HCT116 (cell line): ENCODE measurements around the gene ATRAID. TPM values are rescaled to one million over a fixed set of nuclear protein-coding genes. Genes with fewer than 3 reads are reported as not detected.

Experiments
- ATAC-seq: fragments of 200-7000 bp; cut with Tn5 transposase; 2 replicates; pipeline ENCODE4 v1.9.1; 2020; ENCODE audit warnings: mild to moderate bottlenecking, moderate library complexity
- BruUV-seq: library from RNA; stranded (reverse); fragments of 400-500 nt; replicated peaks from 2 replicates; lab custom pipeline; 2021; lab: Mats Ljungman, UMichigan
- CTCF ChIA-PET: fragments of 300-600 bp; sonication (Branson Sonifier 250); formaldehyde crosslinking; loops from one replicate; lab custom pipeline; 2021; ENCODE audit warnings: antibody characterized with exemption; lab: Charles Lee
- POLR2A ChIA-PET: fragments of 300-600, 350-600 bp; sonication (Branson Sonifier 250); formaldehyde crosslinking; loops from one replicate; lab custom pipeline; 2021; ENCODE audit warnings: antibody characterized with exemption; lab: Charles Lee
- RAD21 ChIA-PET, 2 experiments: fragments of 300-600 bp; sonication (Branson Sonifier 250); formaldehyde crosslinking; loops; one replicate each; lab custom pipeline; 2023; ENCODE audit warnings: low total read pairs in 2 of 2; ENCODE audit not compliant: uncharacterized antibody in 2 of 2, unreplicated experiment in 2 of 2, low non-redundant PET in 1 of 2; lab: Charles Lee
- DNase-seq: peaks from one replicate; pipeline ENCODE4 v3.0.0-alpha.2; 2010; ENCODE audit warnings: low read depth, low spot score
- H2AFZ ChIP-seq: fragments of 200-600 bp; shearing (Covaris generic), sonication (generic); 2 replicates; pipeline ENCODE4 v1.6.1; 2017; ENCODE audit warnings: low read depth, mixed run types, mixed read lengths, antibody characterized with exemption, low read length; ENCODE audit not compliant: poor library complexity, severe bottlenecking
- H3K27ac ChIP-seq: 2 replicates; pipeline ENCODE4 v1.5.1; 2012; ENCODE audit warnings: low read depth, low read length
- H3K27me3 ChIP-seq: fragments of 200-600 bp; sonication (generic); 2 replicates; pipeline ENCODE4 v1.6.1; 2016; ENCODE audit warnings: mixed run types, low read length, mixed read lengths; ENCODE audit not compliant: insufficient read depth
- H3K36me3 ChIP-seq, 2 experiments: fragments of 200-500 bp in 1 of 2; fragments of 200-600 bp in 1 of 2; sonication (Bioruptor generic) in 1 of 2; sonication (generic) in 1 of 2; 2 replicates each; pipeline versions ENCODE4 v1.5.1 to v1.6.1; 2014 to 2016; ENCODE audit warnings: low read length in 2 of 2, inconsistent platforms in 1 of 2, mixed read lengths in 1 of 2, mixed run types in 1 of 2; ENCODE audit not compliant: insufficient read depth in 2 of 2, control insufficient read depth in 1 of 2
- H3K4me1 ChIP-seq, 2 experiments: fragments of 200-600 bp in 1 of 2; sonication (generic) in 1 of 2; 2 replicates each; pipeline versions ENCODE4 v1.5.1 to v1.6.1; 2012 to 2017; ENCODE audit warnings: low read length in 2 of 2, inconsistent platforms in 1 of 2, mild to moderate bottlenecking in 1 of 2, mixed read lengths in 1 of 2, mixed run types in 1 of 2, moderate library complexity in 1 of 2; ENCODE audit not compliant: insufficient read depth in 2 of 2, control insufficient read depth in 1 of 2
- H3K4me2 ChIP-seq: fragments of 200-600 bp; sonication (generic); 2 replicates; pipeline ENCODE4 v1.6.1; 2017; ENCODE audit warnings: mixed run types, low read length, mixed read lengths
- H3K4me3 ChIP-seq, 2 experiments: fragments of 200-600 bp in 1 of 2; sonication (generic) in 1 of 2; replicated peaks in 1 of 2; 2 replicates each; pipeline ENCODE4 v1.5.1; 2011 to 2016; ENCODE audit warnings: low read length in 2 of 2, control low read depth in 1 of 2, low read depth in 1 of 2, mild to moderate bottlenecking in 1 of 2, mixed read lengths in 1 of 2, mixed run types in 1 of 2
- H3K79me2 ChIP-seq: fragments of 200-600 bp; sonication (generic); 2 replicates; pipeline ENCODE4 v1.6.1; 2017; ENCODE audit warnings: mild to moderate bottlenecking, mixed run types, low read length, moderate library complexity, mixed read lengths; ENCODE audit not compliant: insufficient read depth
- H3K9ac ChIP-seq: fragments of 200-600 bp; sonication (generic); 2 replicates; pipeline ENCODE4 v1.6.1; 2016; ENCODE audit warnings: low read length, mixed read lengths
- H3K9me2 ChIP-seq: fragments of 200-600 bp; sonication (generic), shearing (Covaris generic); 2 replicates; pipeline ENCODE4 v1.6.1; 2017; ENCODE audit warnings: mixed run types, mild to moderate bottlenecking, moderate library complexity; ENCODE audit not compliant: insufficient read depth
- H3K9me3 ChIP-seq, 2 experiments: fragments of 200-500 bp in 1 of 2; fragments of 200-600 bp in 1 of 2; sonication (Bioruptor generic) in 1 of 2; sonication (generic) in 1 of 2; 2 replicates each; pipeline ENCODE4 v1.6.1; 2014 to 2017; ENCODE audit warnings: low read length in 2 of 2, mixed read lengths in 2 of 2, inconsistent platforms in 1 of 2, low read depth in 1 of 2, mild to moderate bottlenecking in 1 of 2, mixed run types in 1 of 2, moderate library complexity in 1 of 2; ENCODE audit not compliant: control insufficient read depth in 1 of 2, insufficient read depth in 1 of 2
- H4K20me1 ChIP-seq: fragments of 200-600 bp; sonication (generic), shearing (Covaris generic); 2 replicates; pipeline ENCODE4 v1.6.1; 2017; ENCODE audit warnings: mixed run types, mild to moderate bottlenecking, moderate library complexity; ENCODE audit not compliant: insufficient read depth
- ATF3 ChIP-seq: IDR thresholded peaks from 2 replicates; pipeline ENCODE4 v1.6.1; 2012
- CBX3 ChIP-seq: IDR thresholded peaks from 2 replicates; pipeline ENCODE4 v1.6.1; 2012; ENCODE audit warnings: low read depth
- CEBPB ChIP-seq: IDR thresholded peaks from 2 replicates; pipeline ENCODE4 v1.6.1; 2012; ENCODE audit warnings: low read depth
- EGR1 ChIP-seq: IDR thresholded peaks from 2 replicates; pipeline ENCODE4 v1.6.1; 2012; ENCODE audit warnings: low read depth
- EZH2 ChIP-seq: fragments of 200-600 bp; sonication (generic); IDR thresholded peaks from 2 replicates; pipeline ENCODE4 v1.6.1; 2017; ENCODE audit warnings: antibody characterized with exemption, mixed run types
- EZH2phosphoT487 ChIP-seq: fragments of 200-600 bp; IDR thresholded peaks from 2 replicates; pipeline ENCODE4 v1.6.1; 2018; ENCODE audit warnings: antibody characterized with exemption, borderline replicate concordance
- JUND ChIP-seq: IDR thresholded peaks from 2 replicates; pipeline ENCODE4 v1.6.1; 2012
- MAX ChIP-seq: IDR thresholded peaks from 2 replicates; pipeline ENCODE4 v1.6.1; 2012
- POLR2A ChIP-seq: IDR thresholded peaks from 2 replicates; pipeline ENCODE4 v1.7.0; 2011; ENCODE audit warnings: borderline replicate concordance; ENCODE audit not compliant: insufficient read depth, insufficient read length; ENCODE audit errors: extremely low read depth
- POLR2AphosphoS5 ChIP-seq: IDR thresholded peaks from 2 replicates; pipeline ENCODE4 v1.6.1; 2011; ENCODE audit warnings: mild to moderate bottlenecking, low read depth, low read length, moderate library complexity
- SIN3A ChIP-seq: IDR thresholded peaks from 2 replicates; pipeline ENCODE4 v1.6.1; 2012; ENCODE audit warnings: low read depth
- SP1 ChIP-seq: IDR thresholded peaks from 2 replicates; pipeline ENCODE4 v1.6.1; 2012; ENCODE audit warnings: low read depth
- SRF ChIP-seq: IDR thresholded peaks from 2 replicates; pipeline ENCODE4 v1.6.1; 2012; ENCODE audit warnings: low read depth
- TCF7L2 ChIP-seq: IDR thresholded peaks from 2 replicates; pipeline ENCODE4 v1.7.0; 2011; ENCODE audit warnings: borderline replicate concordance, inconsistent platforms; ENCODE audit not compliant: insufficient read depth, insufficient read length; ENCODE audit errors: extremely low read depth
- YY1 ChIP-seq: IDR thresholded peaks from 2 replicates; pipeline ENCODE4 v1.6.1; 2011; ENCODE audit warnings: low read length, low read depth, moderate library complexity, mild to moderate bottlenecking; ENCODE audit not compliant: insufficient replicate concordance; ENCODE audit errors: extremely low read depth
- ZFX ChIP-seq: fragments of 450-650 bp; IDR thresholded peaks from 2 replicates; pipeline ENCODE4 v1.6.1; 2017
- ZNF274 ChIP-seq: fragments of 200-500 bp; sonication (Bioruptor generic); IDR thresholded peaks from 2 replicates; pipeline ENCODE4 v1.6.1; 2014; ENCODE audit warnings: mild to moderate bottlenecking, low read depth, low read length, inconsistent platforms
- intact Hi-C: fragments of 100-400 bp; cut with micrococcal nuclease; formaldehyde crosslinking; loops from 2 replicates; pipeline ENCODE4 v1.10.0; 2022
- total RNA-seq: library from RNA; stranded (reverse); gene quantifications from one replicate; pipeline ENCODE4 v1.2.1, GENCODE V29; 2021; ENCODE audit not compliant: unreplicated experiment
- TF ChIP-seq, protein P1 (sequence below): IDR thresholded peaks from 2 replicates; pipeline ENCODE4 v1.6.1; 2011; ENCODE audit warnings: mild to moderate bottlenecking, low read length, moderate library complexity; ENCODE audit not compliant: insufficient replicate concordance; ENCODE audit errors: extremely low read depth
- TF ChIP-seq, protein P2 (sequence below), 3 experiments: fragments of 200-600 bp in 1 of 3; sonication (generic) in 1 of 3; IDR thresholded peaks in 2 of 3; conservative IDR thresholded peaks in 1 of 3; 2 replicates each; pipeline ENCODE4 v1.5.1; 2012 to 2017; ENCODE audit warnings: low read depth in 2 of 3, low read length in 2 of 3, antibody characterized with exemption in 1 of 3, borderline replicate concordance in 1 of 3, control low read depth in 1 of 3, mild to moderate bottlenecking in 1 of 3, mixed read lengths in 1 of 3, mixed run types in 1 of 3, moderate library complexity in 1 of 3; ENCODE audit not compliant: insufficient read depth in 1 of 3
- TF ChIP-seq, protein P3 (sequence below): IDR thresholded peaks from 2 replicates; pipeline ENCODE4 v1.6.1; 2012; ENCODE audit warnings: low read depth

Gene ATRAID
- total RNA-seq, 1 experiment from 2014 or later = 93.6 TPM

DNA sequence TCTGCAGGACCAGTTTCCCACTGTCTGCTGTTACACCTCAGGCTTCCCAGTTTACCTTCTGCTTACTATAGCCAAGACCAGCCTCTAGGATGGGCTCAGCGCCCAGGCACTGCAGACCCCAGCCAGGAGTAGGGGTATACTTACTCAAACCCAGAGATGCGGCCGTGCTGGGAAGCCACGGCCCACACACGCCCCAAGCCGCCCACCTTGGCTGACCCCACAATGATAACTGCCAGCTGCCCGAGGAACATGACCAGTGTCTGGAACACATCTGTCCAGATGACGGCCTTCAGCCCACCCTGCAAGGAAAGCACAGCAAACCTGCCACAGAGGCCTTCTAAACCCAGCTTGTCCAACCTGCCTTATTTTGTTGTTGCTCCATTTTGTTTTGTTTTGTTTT, 6.6 kb upstream of the ATRAID start (continued):
- TF ChIP-seq ZFX = no peak

GRCh38 chr2:27206346-27206745, 5.5 kb upstream of the ATRAID start:
- Histone ChIP-seq H3K36me3 (peaks cover 27 to 57% of the 10 kb centered on the region in 2 experiments; a peak in 2 of 4 replicates), H3K9ac (no peak overlapping the region)

More at GRCh38 chr2:27206346-27206745, 5.5 kb upstream of the ATRAID start:
- H3K9me2 ChIP-seq = no peaks in the 10 kb centered on the region
- CTCF ChIA-PET = no interaction called here
- no peak overlapping the region for H2AFZ ChIP-seq
- ATAC-seq = no peak
- no peaks in the 10 kb centered on the region for H3K27me3 ChIP-seq
- peaks cover 19% of the 10 kb centered on the region; the same call in 1 of the 2 replicates for H3K79me2 ChIP-seq
- no peak overlapping the region for H3K27ac ChIP-seq
- no peak for DNase-seq
- no peak overlapping the region for H3K4me2 ChIP-seq
- no TSS peak for BruUV-seq
- H4K20me1 ChIP-seq = no peaks in the 10 kb centered on the region
- TF ChIP-seq CBX3 (no peak), JUND (no peak), POLR2A (no peak), YY1 (no peak), POLR2AphosphoS5 (no peak), TCF7L2 (no peak), SIN3A (no peak), EGR1 (no peak), ZNF274 (no peak), EZH2 (no peak), CEBPB (no peak), EZH2phosphoT487 (no peak), SP1 (no peak), SRF (no peak), ATF3 (no peak), MAX (no peak)
- TF ChIP-seq, protein P1, sequence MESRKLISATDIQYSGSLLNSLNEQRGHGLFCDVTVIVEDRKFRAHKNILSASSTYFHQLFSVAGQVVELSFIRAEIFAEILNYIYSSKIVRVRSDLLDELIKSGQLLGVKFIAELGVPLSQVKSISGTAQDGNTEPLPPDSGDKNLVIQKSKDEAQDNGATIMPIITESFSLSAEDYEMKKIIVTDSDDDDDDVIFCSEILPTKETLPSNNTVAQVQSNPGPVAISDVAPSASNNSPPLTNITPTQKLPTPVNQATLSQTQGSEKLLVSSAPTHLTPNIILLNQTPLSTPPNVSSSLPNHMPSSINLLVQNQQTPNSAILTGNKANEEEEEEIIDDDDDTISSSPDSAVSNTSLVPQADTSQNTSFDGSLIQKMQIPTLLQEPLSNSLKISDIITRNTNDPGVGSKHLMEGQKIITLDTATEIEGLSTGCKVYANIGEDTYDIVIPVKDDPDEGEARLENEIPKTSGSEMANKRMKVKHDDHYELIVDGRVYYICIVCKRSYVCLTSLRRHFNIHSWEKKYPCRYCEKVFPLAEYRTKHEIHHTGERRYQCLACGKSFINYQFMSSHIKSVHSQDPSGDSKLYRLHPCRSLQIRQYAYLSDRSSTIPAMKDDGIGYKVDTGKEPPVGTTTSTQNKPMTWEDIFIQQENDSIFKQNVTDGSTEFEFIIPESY = no peak
- TF ChIP-seq, protein P2, sequence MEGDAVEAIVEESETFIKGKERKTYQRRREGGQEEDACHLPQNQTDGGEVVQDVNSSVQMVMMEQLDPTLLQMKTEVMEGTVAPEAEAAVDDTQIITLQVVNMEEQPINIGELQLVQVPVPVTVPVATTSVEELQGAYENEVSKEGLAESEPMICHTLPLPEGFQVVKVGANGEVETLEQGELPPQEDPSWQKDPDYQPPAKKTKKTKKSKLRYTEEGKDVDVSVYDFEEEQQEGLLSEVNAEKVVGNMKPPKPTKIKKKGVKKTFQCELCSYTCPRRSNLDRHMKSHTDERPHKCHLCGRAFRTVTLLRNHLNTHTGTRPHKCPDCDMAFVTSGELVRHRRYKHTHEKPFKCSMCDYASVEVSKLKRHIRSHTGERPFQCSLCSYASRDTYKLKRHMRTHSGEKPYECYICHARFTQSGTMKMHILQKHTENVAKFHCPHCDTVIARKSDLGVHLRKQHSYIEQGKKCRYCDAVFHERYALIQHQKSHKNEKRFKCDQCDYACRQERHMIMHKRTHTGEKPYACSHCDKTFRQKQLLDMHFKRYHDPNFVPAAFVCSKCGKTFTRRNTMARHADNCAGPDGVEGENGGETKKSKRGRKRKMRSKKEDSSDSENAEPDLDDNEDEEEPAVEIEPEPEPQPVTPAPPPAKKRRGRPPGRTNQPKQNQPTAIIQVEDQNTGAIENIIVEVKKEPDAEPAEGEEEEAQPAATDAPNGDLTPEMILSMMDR (IDR thresholded peaks at IDR 0.05 in 2 of 3, conservative IDR thresholded peaks at IDR 0.05 in 1 of 3; ENCODE audit: borderline replicate concordance in 1 of 3, insufficient read depth in 1 of 3, low read depth in 2 of 3, low read length in 2 of 3) = no peak
- TF ChIP-seq, protein P3, sequence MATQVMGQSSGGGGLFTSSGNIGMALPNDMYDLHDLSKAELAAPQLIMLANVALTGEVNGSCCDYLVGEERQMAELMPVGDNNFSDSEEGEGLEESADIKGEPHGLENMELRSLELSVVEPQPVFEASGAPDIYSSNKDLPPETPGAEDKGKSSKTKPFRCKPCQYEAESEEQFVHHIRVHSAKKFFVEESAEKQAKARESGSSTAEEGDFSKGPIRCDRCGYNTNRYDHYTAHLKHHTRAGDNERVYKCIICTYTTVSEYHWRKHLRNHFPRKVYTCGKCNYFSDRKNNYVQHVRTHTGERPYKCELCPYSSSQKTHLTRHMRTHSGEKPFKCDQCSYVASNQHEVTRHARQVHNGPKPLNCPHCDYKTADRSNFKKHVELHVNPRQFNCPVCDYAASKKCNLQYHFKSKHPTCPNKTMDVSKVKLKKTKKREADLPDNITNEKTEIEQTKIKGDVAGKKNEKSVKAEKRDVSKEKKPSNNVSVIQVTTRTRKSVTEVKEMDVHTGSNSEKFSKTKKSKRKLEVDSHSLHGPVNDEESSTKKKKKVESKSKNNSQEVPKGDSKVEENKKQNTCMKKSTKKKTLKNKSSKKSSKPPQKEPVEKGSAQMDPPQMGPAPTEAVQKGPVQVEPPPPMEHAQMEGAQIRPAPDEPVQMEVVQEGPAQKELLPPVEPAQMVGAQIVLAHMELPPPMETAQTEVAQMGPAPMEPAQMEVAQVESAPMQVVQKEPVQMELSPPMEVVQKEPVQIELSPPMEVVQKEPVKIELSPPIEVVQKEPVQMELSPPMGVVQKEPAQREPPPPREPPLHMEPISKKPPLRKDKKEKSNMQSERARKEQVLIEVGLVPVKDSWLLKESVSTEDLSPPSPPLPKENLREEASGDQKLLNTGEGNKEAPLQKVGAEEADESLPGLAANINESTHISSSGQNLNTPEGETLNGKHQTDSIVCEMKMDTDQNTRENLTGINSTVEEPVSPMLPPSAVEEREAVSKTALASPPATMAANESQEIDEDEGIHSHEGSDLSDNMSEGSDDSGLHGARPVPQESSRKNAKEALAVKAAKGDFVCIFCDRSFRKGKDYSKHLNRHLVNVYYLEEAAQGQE = no peak
- intact Hi-C loops = no loop called here
- peaks cover 3 to 4% of the 10 kb centered on the region in 2 experiments; a peak in 2 of 4 replicates for H3K4me1 ChIP-seq
- H3K4me3 ChIP-seq = no peak overlapping the region
- no peaks in the 10 kb centered on the region for H3K9me3 ChIP-seq
- POLR2A ChIA-PET = no interaction called here
- RAD21 ChIA-PET = no interaction called here
